ENCODE data around the gene ARHGAP26. TPM values are rescaled to one million over a fixed set of nuclear protein-coding genes. Genes with fewer than 3 reads are reported as not detected.

ARHGAP26 gene
- total RNA-seq, 1 experiment from 2014 or later: 34.5 TPM

DNA sequence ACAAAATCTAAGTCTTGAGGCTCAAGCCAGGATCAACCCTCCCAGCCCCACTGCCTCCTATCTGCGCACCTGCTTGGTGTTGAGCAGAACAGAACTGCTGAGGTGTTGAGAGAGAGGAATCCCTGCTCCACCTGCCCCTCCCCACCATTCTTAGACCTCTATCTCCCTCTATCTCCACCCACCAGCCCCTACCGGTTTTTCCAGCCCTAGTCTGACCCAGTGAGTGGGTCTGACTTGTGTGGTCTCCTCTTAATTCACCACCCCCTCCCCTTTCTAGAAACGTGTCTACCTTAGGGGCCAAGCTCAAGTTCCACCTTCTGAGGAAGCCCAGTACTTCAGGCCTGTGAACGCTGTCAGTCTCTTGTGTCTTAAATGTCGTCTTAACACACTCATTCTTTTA is 93.7 kb downstream of the ARHGAP26 start:
- no peaks in the 10 kb centered on the region for H3K9me3 ChIP-seq (ENCODE audit: control insufficient read depth in 1 of 2, insufficient read depth in 1 of 2, low read depth in 1 of 2, low read length in 2 of 2)
- ChIA-PET RAD21 (ENCODE audit: low non-redundant PET in 1 of 2, low total read pairs in 2 of 2, uncharacterized antibody in 2 of 2, unreplicated experiment in 2 of 2) (no interaction called here), POLR2A (interaction anchor here (1.0 kb wide), 1 partner anchor 42 kb away, joined by 3 read pairs; no protein-coding TSS in a partner anchor), CTCF (interaction anchor here (1.3 to 1.8 kb wide), 2 partner anchors 13 to 94 kb away, joined by 3 to 6 read pairs; partner anchors contain the start of gene ARHGAP26)
- no peaks in the 10 kb centered on the region for H3K9me2 ChIP-seq (ENCODE audit: insufficient read depth)
- ATAC-seq (no peak), DNase-seq (ENCODE audit: low read depth, low spot score) (no peak)
- no peak overlapping the region for H3K9ac ChIP-seq (ENCODE audit: low read length)
- no peaks in the 10 kb centered on the region for H4K20me1 ChIP-seq (ENCODE audit: insufficient read depth)
- no peak overlapping the region for H2AFZ ChIP-seq (ENCODE audit: low read depth, low read length, poor library complexity, severe bottlenecking)
- H3K79me2 ChIP-seq (ENCODE audit: insufficient read depth, low read length): peaks cover 34% of the 10 kb centered on the region
- no peaks in the 10 kb centered on the region for H3K27me3 ChIP-seq (ENCODE audit: insufficient read depth, low read length)
- H3K4me2 ChIP-seq (ENCODE audit: low read length): no peak overlapping the region
- H3K4me3 ChIP-seq (replicated peaks in 1 of 2; ENCODE audit: low read depth in 1 of 2, low read length in 2 of 2): no peak overlapping the region
- H3K36me3 ChIP-seq (ENCODE audit: control insufficient read depth in 1 of 2, insufficient read depth in 2 of 2, low read length in 2 of 2): no peaks in the 10 kb centered on the region
- TF ChIP-seq POLR2AphosphoS5 (IDR thresholded peaks at IDR 0.05; ENCODE audit: low read depth, low read length): no peak
- TF ChIP-seq, protein P1, sequence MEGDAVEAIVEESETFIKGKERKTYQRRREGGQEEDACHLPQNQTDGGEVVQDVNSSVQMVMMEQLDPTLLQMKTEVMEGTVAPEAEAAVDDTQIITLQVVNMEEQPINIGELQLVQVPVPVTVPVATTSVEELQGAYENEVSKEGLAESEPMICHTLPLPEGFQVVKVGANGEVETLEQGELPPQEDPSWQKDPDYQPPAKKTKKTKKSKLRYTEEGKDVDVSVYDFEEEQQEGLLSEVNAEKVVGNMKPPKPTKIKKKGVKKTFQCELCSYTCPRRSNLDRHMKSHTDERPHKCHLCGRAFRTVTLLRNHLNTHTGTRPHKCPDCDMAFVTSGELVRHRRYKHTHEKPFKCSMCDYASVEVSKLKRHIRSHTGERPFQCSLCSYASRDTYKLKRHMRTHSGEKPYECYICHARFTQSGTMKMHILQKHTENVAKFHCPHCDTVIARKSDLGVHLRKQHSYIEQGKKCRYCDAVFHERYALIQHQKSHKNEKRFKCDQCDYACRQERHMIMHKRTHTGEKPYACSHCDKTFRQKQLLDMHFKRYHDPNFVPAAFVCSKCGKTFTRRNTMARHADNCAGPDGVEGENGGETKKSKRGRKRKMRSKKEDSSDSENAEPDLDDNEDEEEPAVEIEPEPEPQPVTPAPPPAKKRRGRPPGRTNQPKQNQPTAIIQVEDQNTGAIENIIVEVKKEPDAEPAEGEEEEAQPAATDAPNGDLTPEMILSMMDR (IDR thresholded peaks at IDR 0.05 in 2 of 3, conservative IDR thresholded peaks at IDR 0.05 in 1 of 3; ENCODE audit: borderline replicate concordance in 1 of 3, insufficient read depth in 1 of 3, low read depth in 2 of 3, low read length in 2 of 3): no peak
- no peak for TF ChIP-seq SRF (IDR thresholded peaks at IDR 0.05; ENCODE audit: low read depth)
- TF ChIP-seq, protein P2, sequence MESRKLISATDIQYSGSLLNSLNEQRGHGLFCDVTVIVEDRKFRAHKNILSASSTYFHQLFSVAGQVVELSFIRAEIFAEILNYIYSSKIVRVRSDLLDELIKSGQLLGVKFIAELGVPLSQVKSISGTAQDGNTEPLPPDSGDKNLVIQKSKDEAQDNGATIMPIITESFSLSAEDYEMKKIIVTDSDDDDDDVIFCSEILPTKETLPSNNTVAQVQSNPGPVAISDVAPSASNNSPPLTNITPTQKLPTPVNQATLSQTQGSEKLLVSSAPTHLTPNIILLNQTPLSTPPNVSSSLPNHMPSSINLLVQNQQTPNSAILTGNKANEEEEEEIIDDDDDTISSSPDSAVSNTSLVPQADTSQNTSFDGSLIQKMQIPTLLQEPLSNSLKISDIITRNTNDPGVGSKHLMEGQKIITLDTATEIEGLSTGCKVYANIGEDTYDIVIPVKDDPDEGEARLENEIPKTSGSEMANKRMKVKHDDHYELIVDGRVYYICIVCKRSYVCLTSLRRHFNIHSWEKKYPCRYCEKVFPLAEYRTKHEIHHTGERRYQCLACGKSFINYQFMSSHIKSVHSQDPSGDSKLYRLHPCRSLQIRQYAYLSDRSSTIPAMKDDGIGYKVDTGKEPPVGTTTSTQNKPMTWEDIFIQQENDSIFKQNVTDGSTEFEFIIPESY (IDR thresholded peaks at IDR 0.05; ENCODE audit: extremely low read depth, insufficient replicate concordance, low read length): no peak
- TF ChIP-seq, protein P3, sequence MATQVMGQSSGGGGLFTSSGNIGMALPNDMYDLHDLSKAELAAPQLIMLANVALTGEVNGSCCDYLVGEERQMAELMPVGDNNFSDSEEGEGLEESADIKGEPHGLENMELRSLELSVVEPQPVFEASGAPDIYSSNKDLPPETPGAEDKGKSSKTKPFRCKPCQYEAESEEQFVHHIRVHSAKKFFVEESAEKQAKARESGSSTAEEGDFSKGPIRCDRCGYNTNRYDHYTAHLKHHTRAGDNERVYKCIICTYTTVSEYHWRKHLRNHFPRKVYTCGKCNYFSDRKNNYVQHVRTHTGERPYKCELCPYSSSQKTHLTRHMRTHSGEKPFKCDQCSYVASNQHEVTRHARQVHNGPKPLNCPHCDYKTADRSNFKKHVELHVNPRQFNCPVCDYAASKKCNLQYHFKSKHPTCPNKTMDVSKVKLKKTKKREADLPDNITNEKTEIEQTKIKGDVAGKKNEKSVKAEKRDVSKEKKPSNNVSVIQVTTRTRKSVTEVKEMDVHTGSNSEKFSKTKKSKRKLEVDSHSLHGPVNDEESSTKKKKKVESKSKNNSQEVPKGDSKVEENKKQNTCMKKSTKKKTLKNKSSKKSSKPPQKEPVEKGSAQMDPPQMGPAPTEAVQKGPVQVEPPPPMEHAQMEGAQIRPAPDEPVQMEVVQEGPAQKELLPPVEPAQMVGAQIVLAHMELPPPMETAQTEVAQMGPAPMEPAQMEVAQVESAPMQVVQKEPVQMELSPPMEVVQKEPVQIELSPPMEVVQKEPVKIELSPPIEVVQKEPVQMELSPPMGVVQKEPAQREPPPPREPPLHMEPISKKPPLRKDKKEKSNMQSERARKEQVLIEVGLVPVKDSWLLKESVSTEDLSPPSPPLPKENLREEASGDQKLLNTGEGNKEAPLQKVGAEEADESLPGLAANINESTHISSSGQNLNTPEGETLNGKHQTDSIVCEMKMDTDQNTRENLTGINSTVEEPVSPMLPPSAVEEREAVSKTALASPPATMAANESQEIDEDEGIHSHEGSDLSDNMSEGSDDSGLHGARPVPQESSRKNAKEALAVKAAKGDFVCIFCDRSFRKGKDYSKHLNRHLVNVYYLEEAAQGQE (IDR thresholded peaks at IDR 0.05; ENCODE audit: low read depth): no peak
- no peak for TF ChIP-seq ZNF274 (IDR thresholded peaks at IDR 0.05; ENCODE audit: low read depth, low read length)
- no TSS peak for BruUV-seq (replicated peaks)
- peaks cover 26 to 38% of the 10 kb centered on the region in 2 experiments; a peak in 3 of 4 replicates for H3K4me1 ChIP-seq (ENCODE audit: control insufficient read depth in 1 of 2, insufficient read depth in 2 of 2, low read length in 2 of 2)
- intact Hi-C loops (cut with micrococcal nuclease): no loop called here
- no peak overlapping the region for H3K27ac ChIP-seq (ENCODE audit: low read depth, low read length)
